WTC11 (cell line): ENCODE results near the gene UGDH.

Experiments used
- NR1H2 ChIP-seq: sonication (generic); formaldehyde crosslinking; IDR thresholded peaks from 2 replicates; pipeline ENCODE4 v1.9.0; 2021; ENCODE audit warnings: mild to moderate bottlenecking, moderate library complexity, missing genetic modification reagents
- SP1 ChIP-seq: sonication (generic); formaldehyde crosslinking; conservative IDR thresholded peaks from 2 replicates; pipeline ENCODE4 v1.8.1; 2022; ENCODE audit warnings: missing genetic modification reagents
- ZNF121 ChIP-seq: sonication (generic); formaldehyde crosslinking; IDR thresholded peaks from 2 replicates; pipeline ENCODE4 v1.8.0; 2023; ENCODE audit warnings: missing genetic modification reagents
- ZNF416 ChIP-seq: fragments of 250-450 bp; sonication (Bioruptor Pico); IDR thresholded peaks from 2 replicates; pipeline ENCODE4 v1.9.0; 2021; ENCODE audit warnings: mild to moderate bottlenecking, inconsistent platforms
- TF ChIP-seq, protein P1 (sequence below): sonication (generic); formaldehyde crosslinking; IDR thresholded peaks from 2 replicates; pipeline ENCODE4 v1.8.0; 2022; ENCODE audit warnings: mild to moderate bottlenecking, missing genetic modification reagents
- TF ChIP-seq, protein P2 (sequence below): sonication (generic); formaldehyde crosslinking; IDR thresholded peaks from 2 replicates; pipeline ENCODE4 v1.8.1; 2022; ENCODE audit warnings: low read depth, missing genetic modification reagents, borderline replicate concordance
- TF ChIP-seq, protein P3 (sequence below): fragments of 200-600 bp; IDR thresholded peaks from 2 replicates; pipeline ENCODE4 v1.8.0; 2022; ENCODE audit warnings: antibody characterized with exemption

DNA sequence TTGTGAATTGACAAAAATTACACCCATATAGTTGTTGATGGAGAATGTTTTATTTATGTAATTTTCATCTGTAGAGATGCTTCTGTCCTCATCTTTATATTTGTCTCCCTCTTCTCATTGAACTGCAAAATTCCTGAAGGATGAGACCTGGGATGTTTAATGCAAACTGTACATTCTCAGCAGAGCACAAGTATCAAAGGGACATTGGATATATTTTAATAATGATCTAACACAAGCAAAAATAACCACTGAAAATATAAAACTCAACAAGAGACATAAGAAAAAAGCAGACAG lies 28.6 kb downstream of the UGDH start:
- TF ChIP-seq SP1 (CRISPR knock-in tag) (no peak), ZNF121 (no peak), NR1H2 (CRISPR knock-in tag) (no peak), ZNF416 (CRISPR knock-in tag) (no peak)
- TF ChIP-seq, protein P1, sequence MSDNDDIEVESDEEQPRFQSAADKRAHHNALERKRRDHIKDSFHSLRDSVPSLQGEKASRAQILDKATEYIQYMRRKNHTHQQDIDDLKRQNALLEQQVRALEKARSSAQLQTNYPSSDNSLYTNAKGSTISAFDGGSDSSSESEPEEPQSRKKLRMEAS (CRISPR knock-in tag) = no peak
- TF ChIP-seq, protein P2, sequence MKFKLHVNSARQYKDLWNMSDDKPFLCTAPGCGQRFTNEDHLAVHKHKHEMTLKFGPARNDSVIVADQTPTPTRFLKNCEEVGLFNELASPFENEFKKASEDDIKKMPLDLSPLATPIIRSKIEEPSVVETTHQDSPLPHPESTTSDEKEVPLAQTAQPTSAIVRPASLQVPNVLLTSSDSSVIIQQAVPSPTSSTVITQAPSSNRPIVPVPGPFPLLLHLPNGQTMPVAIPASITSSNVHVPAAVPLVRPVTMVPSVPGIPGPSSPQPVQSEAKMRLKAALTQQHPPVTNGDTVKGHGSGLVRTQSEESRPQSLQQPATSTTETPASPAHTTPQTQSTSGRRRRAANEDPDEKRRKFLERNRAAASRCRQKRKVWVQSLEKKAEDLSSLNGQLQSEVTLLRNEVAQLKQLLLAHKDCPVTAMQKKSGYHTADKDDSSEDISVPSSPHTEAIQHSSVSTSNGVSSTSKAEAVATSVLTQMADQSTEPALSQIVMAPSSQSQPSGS (CRISPR knock-in tag) = no peak
- TF ChIP-seq, protein P3, sequence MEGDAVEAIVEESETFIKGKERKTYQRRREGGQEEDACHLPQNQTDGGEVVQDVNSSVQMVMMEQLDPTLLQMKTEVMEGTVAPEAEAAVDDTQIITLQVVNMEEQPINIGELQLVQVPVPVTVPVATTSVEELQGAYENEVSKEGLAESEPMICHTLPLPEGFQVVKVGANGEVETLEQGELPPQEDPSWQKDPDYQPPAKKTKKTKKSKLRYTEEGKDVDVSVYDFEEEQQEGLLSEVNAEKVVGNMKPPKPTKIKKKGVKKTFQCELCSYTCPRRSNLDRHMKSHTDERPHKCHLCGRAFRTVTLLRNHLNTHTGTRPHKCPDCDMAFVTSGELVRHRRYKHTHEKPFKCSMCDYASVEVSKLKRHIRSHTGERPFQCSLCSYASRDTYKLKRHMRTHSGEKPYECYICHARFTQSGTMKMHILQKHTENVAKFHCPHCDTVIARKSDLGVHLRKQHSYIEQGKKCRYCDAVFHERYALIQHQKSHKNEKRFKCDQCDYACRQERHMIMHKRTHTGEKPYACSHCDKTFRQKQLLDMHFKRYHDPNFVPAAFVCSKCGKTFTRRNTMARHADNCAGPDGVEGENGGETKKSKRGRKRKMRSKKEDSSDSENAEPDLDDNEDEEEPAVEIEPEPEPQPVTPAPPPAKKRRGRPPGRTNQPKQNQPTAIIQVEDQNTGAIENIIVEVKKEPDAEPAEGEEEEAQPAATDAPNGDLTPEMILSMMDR = no peak
